COR-L47 (cell line): ENCODE data around the gene CPXM2.

Source experiments
- DNase-seq: peaks from one replicate; lab custom pipeline; 2025; lab: John Stamatoyannopoulos, UW

CPXM2 gene

GRCh38 chr10:123891144-123892071 lies at the start of gene CPXM2:
CPXM2 (minus strand) TSS chr10:123891807; CDS start chr10:123891659, 148 bp downstream.
- no peak for DNase-seq

DNA sequence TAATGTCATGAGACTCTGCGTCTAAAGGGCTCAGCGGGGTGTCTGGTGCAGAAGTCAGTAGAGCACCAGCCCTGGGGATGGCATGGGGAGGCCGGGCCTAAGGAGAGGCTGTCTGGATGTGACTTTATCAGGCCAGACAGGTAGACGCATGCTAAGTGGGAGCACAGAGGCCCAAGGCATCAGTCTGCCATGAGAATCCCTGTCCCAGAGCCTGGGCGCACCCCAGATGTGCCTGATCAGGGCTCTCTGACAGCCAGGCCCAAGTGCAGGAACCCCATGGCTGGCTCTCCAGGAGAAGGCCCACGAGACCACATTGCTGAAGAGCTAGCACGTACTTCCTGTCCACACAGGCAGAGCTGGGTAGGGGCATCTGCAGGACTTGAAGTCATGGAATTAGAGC lies 48.0 kb upstream of the CPXM2 start:
- no peak for DNase-seq

GRCh38 chr10:123938890-123939289 lies 47.3 kb upstream of the CPXM2 start:
- DNase-seq, result peak; percentile 6

DNA sequence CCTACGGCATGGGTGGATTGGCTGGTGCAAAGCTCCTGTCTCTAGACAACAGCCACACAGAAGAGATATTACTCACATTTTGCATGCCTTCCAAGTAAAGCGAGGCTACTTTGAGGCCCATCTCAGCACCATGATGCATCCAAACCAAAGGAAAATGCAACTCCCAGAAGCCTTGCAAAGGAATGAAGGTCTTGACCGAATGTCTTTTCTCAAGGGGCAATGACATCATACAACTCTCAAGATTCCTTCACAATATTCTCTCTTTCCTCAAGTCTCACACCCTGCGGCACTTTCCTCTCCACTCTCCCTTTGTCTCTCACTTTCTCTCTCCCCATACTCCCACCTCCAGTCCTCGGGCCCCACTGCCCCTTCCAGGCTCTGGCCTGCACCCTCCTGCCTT lies 44.8 kb upstream of the CPXM2 start:
- no peak for DNase-seq

DNA sequence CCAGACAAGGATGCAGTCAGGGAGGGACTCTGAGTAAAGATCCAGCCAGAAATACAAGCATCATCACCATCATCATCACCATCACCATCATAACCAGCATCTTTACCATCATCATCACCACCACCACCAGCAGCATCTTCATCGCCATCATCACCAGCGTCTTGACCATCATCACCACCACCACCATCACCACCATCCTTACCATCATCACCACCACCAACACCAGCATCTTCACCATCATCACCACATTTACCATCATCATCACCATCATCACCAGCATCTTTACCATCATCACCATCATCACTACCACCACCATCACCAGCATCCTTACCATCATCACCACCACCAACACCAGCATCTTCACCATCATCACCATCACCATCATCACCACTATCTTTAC lies 44.1 kb upstream of the CPXM2 start:
- DNase-seq, result no peak

GRCh38 chr10:123934846-123935245 lies 43.2 kb upstream of the CPXM2 start:
- DNase-seq, result no peak

GRCh38 chr10:123930340-123931001 lies 38.9 kb upstream of the CPXM2 start:
- no peak for DNase-seq

- DNase-seq, result no peak
These were observed 38.2 kb upstream of the CPXM2 start for GRCh38 chr10:123929791-123930190.

DNA sequence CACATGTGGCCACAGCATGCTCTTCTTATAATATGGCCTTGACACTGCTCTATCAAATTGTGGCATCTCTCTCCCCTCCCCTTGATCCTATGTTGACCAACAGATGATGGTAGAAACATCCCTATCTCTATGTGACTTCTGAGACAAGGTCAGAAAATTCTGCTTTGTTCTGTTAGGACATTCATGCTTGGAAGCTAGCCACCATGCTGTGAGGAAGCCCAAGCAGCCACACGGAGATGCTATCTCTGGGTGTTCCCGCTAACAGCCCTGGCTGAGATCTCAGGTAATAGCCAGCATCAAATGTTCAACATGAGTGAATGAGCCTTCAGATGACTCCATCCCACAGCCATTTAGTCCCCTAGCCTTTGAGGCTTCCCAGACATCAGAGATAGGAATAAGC lies 36.8 kb upstream of the CPXM2 start:
- DNase-seq, result no peak

GRCh38 chr10:123926401-123927264 lies 35.0 kb upstream of the CPXM2 start:
- no peak for DNase-seq

GRCh38 chr10:123922126-123922525 lies 30.5 kb upstream of the CPXM2 start:
- no peak for DNase-seq

- DNase-seq, result no peak
These were observed 25.2 kb upstream of the CPXM2 start for GRCh38 chr10:123916775-123917174.

DNA sequence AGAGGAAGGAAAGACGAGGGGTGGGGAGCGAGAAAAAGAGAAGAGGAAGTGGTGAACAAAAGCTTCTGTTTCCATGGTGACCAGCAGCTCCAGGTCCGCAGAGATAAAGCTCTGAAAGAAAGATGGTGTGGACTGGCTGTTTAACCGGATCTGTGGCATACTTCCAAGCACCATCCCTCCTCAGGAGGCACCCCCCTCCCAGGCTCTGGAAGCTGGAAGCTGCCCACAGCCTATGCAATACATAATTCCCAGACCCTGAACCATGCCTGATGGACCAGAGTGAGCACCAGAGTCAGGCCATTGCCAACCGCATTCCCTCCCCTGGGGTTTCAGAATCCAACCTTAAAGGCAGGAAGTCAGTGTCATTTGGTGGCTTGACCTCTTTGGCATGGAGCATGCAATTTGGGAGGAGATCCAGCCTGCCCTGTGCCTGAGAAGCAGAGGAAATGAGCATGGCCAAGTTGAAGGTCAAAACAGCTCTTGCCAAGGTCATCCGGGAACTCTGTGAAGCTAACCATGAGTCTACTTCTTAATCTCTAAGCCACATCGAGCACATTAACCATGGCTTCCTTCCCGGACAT lies 22.2 kb upstream of the CPXM2 start:
- peak; percentile 53 for DNase-seq

DNA sequence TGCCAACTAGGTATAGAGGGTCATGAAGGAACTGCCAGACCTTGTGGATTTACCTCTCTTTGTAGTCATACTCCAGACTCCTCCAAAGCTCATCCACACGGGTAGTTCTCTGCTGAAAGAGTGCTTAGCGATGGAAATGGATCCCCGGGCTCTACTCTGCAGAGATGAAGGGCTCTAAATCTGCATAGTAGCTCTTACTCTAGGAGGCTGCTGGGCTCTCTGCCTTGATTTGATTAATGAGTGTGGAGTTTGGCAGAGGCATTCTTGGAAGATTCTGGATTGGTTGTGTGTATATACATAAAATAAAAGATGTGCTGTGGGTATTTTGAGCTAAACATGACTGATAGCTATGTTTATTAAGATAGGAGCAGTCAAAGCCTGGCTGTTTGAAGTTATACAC lies 21.3 kb upstream of the CPXM2 start:
- no peak for DNase-seq

- no peak for DNase-seq
These were observed 20.9 kb upstream of the CPXM2 start for GRCh38 chr10:123912466-123912865.

DNA sequence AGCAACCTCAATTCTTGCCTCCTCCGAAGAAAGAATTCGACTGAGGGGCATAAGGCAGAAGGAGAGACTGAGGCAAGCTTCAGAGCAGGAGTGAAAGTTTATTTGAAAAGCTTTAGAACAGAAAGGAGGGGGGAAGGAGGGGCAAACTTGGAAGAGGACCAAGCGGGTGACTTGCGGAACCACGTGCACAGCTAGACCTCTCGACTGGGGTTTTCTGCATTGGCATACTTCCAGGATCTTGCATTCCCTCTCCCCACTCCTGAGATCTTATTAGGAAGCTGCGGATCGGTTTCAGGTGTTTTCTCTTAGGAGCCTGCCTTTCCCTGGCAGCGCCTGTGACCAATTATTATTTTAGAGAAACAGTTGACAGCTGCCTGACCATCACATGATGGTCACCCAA lies 20.3 kb upstream of the CPXM2 start:
- DNase-seq, result peak; percentile 80

GRCh38 chr10:123909866-123910265 lies 18.3 kb upstream of the CPXM2 start:
- DNase-seq, result no peak

- DNase-seq, result no peak
These were observed 17.8 kb upstream of the CPXM2 start for GRCh38 chr10:123909426-123909825.

DNA sequence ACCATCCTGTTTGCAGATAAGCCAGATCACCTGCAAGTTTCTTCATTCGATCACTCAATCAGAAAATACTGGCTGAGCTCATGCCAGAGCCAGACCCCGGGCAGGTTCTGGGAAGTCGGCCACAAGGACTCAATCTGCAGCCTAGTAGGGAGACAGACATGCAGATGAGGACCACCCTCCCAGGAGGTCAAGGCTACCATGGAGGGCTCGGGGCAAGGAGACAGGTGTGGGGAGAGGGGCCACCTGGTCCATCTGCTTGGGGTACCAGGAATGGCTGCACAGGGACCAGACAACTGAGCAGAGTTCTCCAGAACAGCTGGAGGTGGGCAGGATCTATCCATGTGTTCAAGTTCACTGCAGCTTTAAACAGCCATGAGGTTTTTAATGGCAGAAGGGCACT lies 16.8 kb upstream of the CPXM2 start:
- DNase-seq, result no peak

DNA sequence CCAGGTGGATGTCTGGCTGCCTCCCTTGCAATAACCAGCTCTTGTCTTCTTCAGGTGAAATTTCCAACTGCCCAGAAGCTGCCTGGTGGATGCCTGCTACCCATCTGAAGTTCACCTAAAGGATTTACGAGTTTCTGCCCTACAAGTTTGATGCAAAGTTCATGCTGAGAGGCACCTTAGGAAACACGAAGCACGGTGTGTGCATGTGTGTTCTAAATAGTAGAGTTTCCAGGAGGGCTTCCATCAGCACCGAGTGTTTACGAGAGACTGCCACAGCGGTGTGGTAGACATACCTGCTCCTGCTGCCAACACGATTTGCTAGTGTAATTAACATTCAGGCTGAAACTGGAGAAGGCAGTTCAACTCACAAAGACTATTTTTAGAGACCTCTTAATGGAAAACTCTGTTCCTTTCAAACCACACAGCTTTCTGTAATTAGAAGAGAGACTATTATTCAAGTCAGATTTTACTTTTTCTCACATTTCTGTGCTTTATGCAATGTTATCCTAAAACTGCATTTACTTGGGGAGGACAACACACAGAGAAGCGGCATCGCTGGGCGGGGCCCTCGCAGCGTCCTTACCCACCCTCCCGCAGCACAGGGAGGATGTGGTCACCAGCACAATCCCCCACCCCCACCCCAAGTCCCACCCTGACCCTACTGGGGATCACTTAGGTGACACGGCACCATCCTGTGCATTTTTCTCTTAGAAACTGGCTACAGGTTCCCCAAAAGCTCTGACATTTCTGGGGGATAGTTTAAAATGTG lies 15.5 kb upstream of the CPXM2 start:
- peak; percentile 39 for DNase-seq

- no peak for DNase-seq
These were observed 14.7 kb upstream of the CPXM2 start for GRCh38 chr10:123906296-123906695.
